K562 (cell line): Measurements from ENCODE around the gene NFATC3. TPM values are rescaled to one million over a fixed set of nuclear protein-coding genes. Genes with fewer than 3 reads are reported as not detected.

Experiments
- ATAC-seq: fragments of 200-7000 bp; cut with Tn5 transposase; 3 replicates; pipeline ENCODE4 v1.9.1; 2020; ENCODE audit warnings: moderate library complexity
- BruUV-seq: library from RNA; stranded (reverse); fragments of 400-500 nt; replicated peaks from 2 replicates; lab custom pipeline; 2021; lab: Mats Ljungman, UMichigan
- CTCF ChIA-PET: fragments of 300-600 bp; formaldehyde crosslinking; extraction: SDS; loops from one replicate; lab custom pipeline; 2021; ENCODE audit warnings: low intra/inter-chr PET ratio; lab: Yijun Ruan, JAX
- POLR2A ChIA-PET: fragments of 300-600, 350-650 bp; sonication (Branson Sonifier 250); formaldehyde crosslinking; extraction: SDS; loops from one replicate; lab custom pipeline; 2021; ENCODE audit warnings: antibody characterized with exemption, inconsistent platforms; lab: Yijun Ruan, JAX
- DNase-seq, 4 experiments: peaks; one replicate each; pipeline versions ENCODE4 v3.0.0 to v3.0.0-alpha.2; 2011 to 2018; ENCODE audit warnings: low spot score in 3 of 4, mixed read lengths in 3 of 4; ENCODE audit errors: extremely low read depth in 1 of 4
- FAIRE-seq: peaks from 2 replicates; lab custom pipeline; 2011; peaks lifted over from hg19 to GRCh38; lab: Jason Lieb, UNC
- H2AFZ ChIP-seq: 2 replicates; pipeline ENCODE4 v1.6.0; 2011; ENCODE audit warnings: low read depth, low read length, control low read depth, inconsistent platforms
- H3K27ac ChIP-seq: fragments of 200-600 bp; 3 replicates; pipeline ENCODE4 v1.8.0; 2011; ENCODE audit warnings: low read depth, mild to moderate bottlenecking, control low read depth, inconsistent platforms, low read length, moderate library complexity, mixed read lengths; ENCODE audit errors: extremely low read depth
- H3K27me3 ChIP-seq, 2 experiments: fragments of 300-600 bp in 1 of 2; 2 replicates in 1 of 2; 3 replicates in 1 of 2; pipeline versions ENCODE4 v1.6.0 to v1.8.0; 2011; ENCODE audit warnings: inconsistent platforms in 2 of 2, low read length in 2 of 2, mild to moderate bottlenecking in 1 of 2, mixed read lengths in 1 of 2, moderate library complexity in 1 of 2; ENCODE audit not compliant: control insufficient read depth in 2 of 2, insufficient read depth in 2 of 2
- H3K36me3 ChIP-seq: fragments of 300-600 bp; 3 replicates; pipeline ENCODE4 v1.8.0; 2011; ENCODE audit warnings: mild to moderate bottlenecking, low read length, inconsistent platforms; ENCODE audit not compliant: control insufficient read depth, insufficient read depth
- H3K4me1 ChIP-seq, 2 experiments: fragments of 200-600 bp in 1 of 2; replicated peaks in 1 of 2; 2 replicates in 1 of 2; 3 replicates in 1 of 2; pipeline versions ENCODE4 v1.5.1 to v1.8.0; 2011; ENCODE audit warnings: inconsistent platforms in 2 of 2, low read length in 2 of 2, mild to moderate bottlenecking in 1 of 2, mixed read lengths in 1 of 2, moderate library complexity in 1 of 2; ENCODE audit not compliant: control insufficient read depth in 2 of 2, insufficient read depth in 2 of 2
- H3K4me2 ChIP-seq: 2 replicates; pipeline ENCODE4 v1.6.1; 2011; ENCODE audit warnings: low read length, control low read depth, inconsistent platforms, mixed read lengths; ENCODE audit not compliant: insufficient read depth
- H3K4me3 ChIP-seq: fragments of 200-600 bp; sonication (generic), shearing (Covaris generic); 2 replicates; pipeline ENCODE4 v1.5.1; 2016; ENCODE audit warnings: control low read depth, inconsistent platforms
- H3K79me2 ChIP-seq: fragments of 200-600 bp; 3 replicates; pipeline ENCODE4 v1.8.0; 2011; ENCODE audit warnings: low read length, inconsistent platforms; ENCODE audit not compliant: control insufficient read depth, insufficient read depth
- H3K9ac ChIP-seq, 2 experiments: 2 replicates each; pipeline versions ENCODE4 v1.6.0 to v1.6.1; 2011; ENCODE audit warnings: low read depth in 2 of 2, low read length in 2 of 2, control low read depth in 1 of 2, inconsistent platforms in 1 of 2, mild to moderate bottlenecking in 1 of 2, mixed read lengths in 1 of 2; ENCODE audit not compliant: insufficient read depth in 1 of 2
- H3K9me1 ChIP-seq: one replicate; pipeline ENCODE4 v1.6.0; 2011; ENCODE audit warnings: inconsistent platforms, mild to moderate bottlenecking, low read length, moderate library complexity; ENCODE audit not compliant: control insufficient read depth, insufficient read depth
- H3K9me3 ChIP-seq: replicated peaks from 2 replicates; pipeline ENCODE4 v1.5.1; 2011; ENCODE audit warnings: low read depth, low read length, inconsistent platforms; ENCODE audit not compliant: control insufficient read depth, insufficient read depth
- H4K20me1 ChIP-seq: replicated peaks from 2 replicates; pipeline ENCODE4 v1.6.1; 2011; ENCODE audit warnings: low read length, inconsistent platforms, mixed read lengths; ENCODE audit not compliant: control insufficient read depth, insufficient read depth
- KLF16 ChIP-seq: IDR thresholded peaks from 2 replicates; pipeline ENCODE4 v1.6.1; 2016; ENCODE audit warnings: antibody characterized with exemption
- MEF2D ChIP-seq: conservative IDR thresholded peaks from 2 replicates; pipeline ENCODE4 v1.6.1; 2016; ENCODE audit warnings: low read depth, missing genetic modification characterization, missing compliant biosample characterization
- MXI1 ChIP-seq: IDR thresholded peaks from 2 replicates; pipeline ENCODE4 v1.6.1; 2011; ENCODE audit warnings: low read depth, mild to moderate bottlenecking, improper control_type of control experiment, low read length
- ZNF316 ChIP-seq: fragments of 450-650 bp; IDR thresholded peaks from 2 replicates; pipeline ENCODE4 v1.6.1; 2016
- ZNF583 ChIP-seq: fragments of 250-450 bp; sonication (Bioruptor Pico); IDR thresholded peaks from 2 replicates; pipeline ENCODE4 v1.4.0; 2020
- WGBS: fragments of 100-300 bp; shearing (Covaris generic); methylation state at CpG from one replicate; pipeline ENCODE4 v1.1.6; 2016; ENCODE audit warnings: low coverage, mixed read lengths; ENCODE audit not compliant: insufficient coverage; ENCODE audit errors: missing lambda C conversion rate; 5-methylcytosine and 5-hydroxymethylcytosine counted together
- in situ Hi-C: fragments of 300-500 bp; cut with MboI; formaldehyde crosslinking; loops from 4 replicates; pipeline ENCODE4 v1.15.0; 2018; ENCODE audit warnings: inconsistent platforms, mixed read lengths
- intact Hi-C: fragments of 100-400 bp; cut with micrococcal nuclease; formaldehyde crosslinking; loops from 2 replicates; pipeline ENCODE4 v1.14.2; 2022
- polyA plus RNA-seq, 8 experiments: library from polyadenylated mRNA; depleted of rRNA in 4 of 8; stranded (reverse) in 5 of 8; unstranded in 3 of 8; fragments of >200 nt; fragmentation: Nextera tagmentation in 2 of 8; fragmentation: Illumina TruSeq in 1 of 8; extraction: Ambion mirVana in 2 of 8; extraction: Trizol in 1 of 8; gene quantifications; 2 replicates each; pipeline versions ENCODE4 v1.2.1 to v1.2.3, GENCODE V29; 2011 to 2014; ENCODE audit warnings: inconsistent platforms in 1 of 8, missing spikeins in 1 of 8
- total RNA-seq, 7 experiments: library from RNA; depleted of rRNA in 6 of 7; stranded (reverse); fragments of >200 nt in 6 of 7; fragmentation: Illumina TruSeq in 2 of 7; extraction: Trizol in 2 of 7; gene quantifications; 2 replicates each; pipeline versions ENCODE4 v1.2.1 to v1.2.3, GENCODE V29; 2011 to 2021; ENCODE audit warnings: low replicate concordance in 1 of 7

Gene NFATC3
- total and polyA plus RNA-seq, 9 of the 15 experiments (the other 6 are each of a cell fraction or from before 2014, with no cell fraction given), result 15.7 to 98.4 (median 59.4) TPM

DNA sequence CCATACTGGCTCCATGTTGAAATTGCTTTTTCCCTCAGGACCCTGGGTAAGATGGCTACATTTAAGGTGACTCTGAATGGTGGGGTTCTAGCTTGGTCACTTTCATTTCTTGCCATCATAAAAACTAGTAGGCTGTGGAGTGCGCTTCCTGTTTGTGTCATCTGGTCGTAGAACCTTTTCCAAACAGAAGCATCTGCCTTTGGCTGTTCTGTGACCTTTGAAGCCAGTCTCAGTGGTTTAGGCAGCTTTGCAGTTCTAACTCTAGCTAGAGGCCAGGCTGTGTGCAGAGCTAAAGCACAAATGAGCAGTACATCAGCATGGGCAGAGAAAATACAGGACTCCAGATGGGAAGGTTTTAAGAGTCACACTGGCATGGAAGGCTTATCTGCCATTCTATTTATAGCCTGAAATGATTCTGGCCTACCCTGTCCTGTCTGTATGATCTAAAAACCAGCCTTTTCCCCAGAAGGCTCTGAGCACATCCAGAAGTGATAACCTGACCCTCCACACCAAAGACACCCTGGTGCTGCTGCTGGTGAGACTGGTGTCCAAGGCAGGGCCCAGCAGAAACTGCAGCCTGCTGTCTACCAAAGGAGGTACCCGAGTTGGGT lies 142.1 kb downstream of the NFATC3 start:
- Histone ChIP-seq H3K4me1 (peaks cover 0 to 10% of the 10 kb centered on the region in 2 experiments; a peak in 1 of 5 replicates), H3K27ac (no peak overlapping the region), H3K9me3 (no peaks in the 10 kb centered on the region), H3K36me3 (peaks cover 77% of the 10 kb centered on the region; the same call in 2 of the 3 replicates), H4K20me1 (no peaks in the 10 kb centered on the region; the same call in 1 of the 2 replicates), H3K4me2 (no peak overlapping the region), H3K27me3 (no peaks in the 10 kb centered on the region), H3K9ac (peak overlapping the region in 1 of 2 experiments; percentile 17; a peak in 1 of 4 replicates), H3K4me3 (no peak overlapping the region), H3K9me1 (no peaks in the 10 kb centered on the region), H3K79me2 (peaks cover 4% of the 10 kb centered on the region; the same call in 1 of the 3 replicates), H2AFZ (no peak overlapping the region)
- ChIA-PET POLR2A (interaction anchor here (0.6 to 1.8 kb wide), 3 partner anchors 10 to 605 kb away, joined by 3 to 8 read pairs (median 3); no protein-coding TSS in a partner anchor), CTCF (no interaction called here)
- DNase-seq, result peak in 1 of 4 experiments; percentile 9
- no peak for ATAC-seq
- TF ChIP-seq ZNF583 (no peak), KLF16 (no peak), MEF2D (tag) (peak; percentile 64; the same call in 1 of the 2 replicates), MXI1 (no peak), ZNF316 (no peak)
- intact Hi-C loops, result no loop called here
- BruUV-seq, result no TSS peak
- 78% methylated on average over 3 of the region's 3 CpGs for WGBS
- FAIRE-seq, result no peak
- in situ Hi-C loops, result loop anchor here (10.0 kb wide), 1 partner anchor 152 kb away; no protein-coding TSS in a partner anchor
